ENCODE data around the gene ALCAM.

- TF ChIP-seq CTCF (conservative IDR thresholded peaks at IDR 0.05; ENCODE audit: low read depth, low read length) (no peak), EZH2 (IDR thresholded peaks at IDR 0.05; ENCODE audit: borderline replicate concordance, low read depth, low read length, poor library complexity, severe bottlenecking) (no peak)
These were observed 241.9 kb downstream of the ALCAM start for GRCh38 chr3:105608623-105609022.
